Measurements from ENCODE around the gene PHIP. TPM values are rescaled to one million over a fixed set of nuclear protein-coding genes. Genes with fewer than 3 reads are reported as not detected.

PHIP gene
- total and polyA plus RNA-seq, 2 of the 8 experiments (the other 6 are each of a cell fraction or from before 2014, with no cell fraction given), result 7.3 to 56.2 TPM

DNA sequence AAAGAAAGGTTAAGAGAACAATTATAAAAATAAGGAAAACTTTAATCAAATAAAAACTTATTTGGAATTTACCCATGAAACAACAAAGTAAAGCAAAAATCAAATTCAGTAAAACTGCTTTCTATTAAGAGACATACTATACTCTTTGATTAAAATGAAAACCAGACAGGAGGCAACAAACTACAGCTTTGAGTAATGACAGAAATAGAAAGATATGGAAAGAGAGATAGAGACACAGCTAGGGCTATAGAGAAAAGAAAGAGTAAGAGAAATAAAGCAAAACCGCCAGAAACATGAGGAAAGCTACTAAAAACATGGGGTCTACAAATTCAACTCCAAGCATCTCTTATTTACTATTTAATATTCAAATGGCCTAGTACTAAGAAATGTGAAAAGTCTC lies 67.6 kb downstream of the PHIP start (continued):
- TF ChIP-seq, protein P1, sequence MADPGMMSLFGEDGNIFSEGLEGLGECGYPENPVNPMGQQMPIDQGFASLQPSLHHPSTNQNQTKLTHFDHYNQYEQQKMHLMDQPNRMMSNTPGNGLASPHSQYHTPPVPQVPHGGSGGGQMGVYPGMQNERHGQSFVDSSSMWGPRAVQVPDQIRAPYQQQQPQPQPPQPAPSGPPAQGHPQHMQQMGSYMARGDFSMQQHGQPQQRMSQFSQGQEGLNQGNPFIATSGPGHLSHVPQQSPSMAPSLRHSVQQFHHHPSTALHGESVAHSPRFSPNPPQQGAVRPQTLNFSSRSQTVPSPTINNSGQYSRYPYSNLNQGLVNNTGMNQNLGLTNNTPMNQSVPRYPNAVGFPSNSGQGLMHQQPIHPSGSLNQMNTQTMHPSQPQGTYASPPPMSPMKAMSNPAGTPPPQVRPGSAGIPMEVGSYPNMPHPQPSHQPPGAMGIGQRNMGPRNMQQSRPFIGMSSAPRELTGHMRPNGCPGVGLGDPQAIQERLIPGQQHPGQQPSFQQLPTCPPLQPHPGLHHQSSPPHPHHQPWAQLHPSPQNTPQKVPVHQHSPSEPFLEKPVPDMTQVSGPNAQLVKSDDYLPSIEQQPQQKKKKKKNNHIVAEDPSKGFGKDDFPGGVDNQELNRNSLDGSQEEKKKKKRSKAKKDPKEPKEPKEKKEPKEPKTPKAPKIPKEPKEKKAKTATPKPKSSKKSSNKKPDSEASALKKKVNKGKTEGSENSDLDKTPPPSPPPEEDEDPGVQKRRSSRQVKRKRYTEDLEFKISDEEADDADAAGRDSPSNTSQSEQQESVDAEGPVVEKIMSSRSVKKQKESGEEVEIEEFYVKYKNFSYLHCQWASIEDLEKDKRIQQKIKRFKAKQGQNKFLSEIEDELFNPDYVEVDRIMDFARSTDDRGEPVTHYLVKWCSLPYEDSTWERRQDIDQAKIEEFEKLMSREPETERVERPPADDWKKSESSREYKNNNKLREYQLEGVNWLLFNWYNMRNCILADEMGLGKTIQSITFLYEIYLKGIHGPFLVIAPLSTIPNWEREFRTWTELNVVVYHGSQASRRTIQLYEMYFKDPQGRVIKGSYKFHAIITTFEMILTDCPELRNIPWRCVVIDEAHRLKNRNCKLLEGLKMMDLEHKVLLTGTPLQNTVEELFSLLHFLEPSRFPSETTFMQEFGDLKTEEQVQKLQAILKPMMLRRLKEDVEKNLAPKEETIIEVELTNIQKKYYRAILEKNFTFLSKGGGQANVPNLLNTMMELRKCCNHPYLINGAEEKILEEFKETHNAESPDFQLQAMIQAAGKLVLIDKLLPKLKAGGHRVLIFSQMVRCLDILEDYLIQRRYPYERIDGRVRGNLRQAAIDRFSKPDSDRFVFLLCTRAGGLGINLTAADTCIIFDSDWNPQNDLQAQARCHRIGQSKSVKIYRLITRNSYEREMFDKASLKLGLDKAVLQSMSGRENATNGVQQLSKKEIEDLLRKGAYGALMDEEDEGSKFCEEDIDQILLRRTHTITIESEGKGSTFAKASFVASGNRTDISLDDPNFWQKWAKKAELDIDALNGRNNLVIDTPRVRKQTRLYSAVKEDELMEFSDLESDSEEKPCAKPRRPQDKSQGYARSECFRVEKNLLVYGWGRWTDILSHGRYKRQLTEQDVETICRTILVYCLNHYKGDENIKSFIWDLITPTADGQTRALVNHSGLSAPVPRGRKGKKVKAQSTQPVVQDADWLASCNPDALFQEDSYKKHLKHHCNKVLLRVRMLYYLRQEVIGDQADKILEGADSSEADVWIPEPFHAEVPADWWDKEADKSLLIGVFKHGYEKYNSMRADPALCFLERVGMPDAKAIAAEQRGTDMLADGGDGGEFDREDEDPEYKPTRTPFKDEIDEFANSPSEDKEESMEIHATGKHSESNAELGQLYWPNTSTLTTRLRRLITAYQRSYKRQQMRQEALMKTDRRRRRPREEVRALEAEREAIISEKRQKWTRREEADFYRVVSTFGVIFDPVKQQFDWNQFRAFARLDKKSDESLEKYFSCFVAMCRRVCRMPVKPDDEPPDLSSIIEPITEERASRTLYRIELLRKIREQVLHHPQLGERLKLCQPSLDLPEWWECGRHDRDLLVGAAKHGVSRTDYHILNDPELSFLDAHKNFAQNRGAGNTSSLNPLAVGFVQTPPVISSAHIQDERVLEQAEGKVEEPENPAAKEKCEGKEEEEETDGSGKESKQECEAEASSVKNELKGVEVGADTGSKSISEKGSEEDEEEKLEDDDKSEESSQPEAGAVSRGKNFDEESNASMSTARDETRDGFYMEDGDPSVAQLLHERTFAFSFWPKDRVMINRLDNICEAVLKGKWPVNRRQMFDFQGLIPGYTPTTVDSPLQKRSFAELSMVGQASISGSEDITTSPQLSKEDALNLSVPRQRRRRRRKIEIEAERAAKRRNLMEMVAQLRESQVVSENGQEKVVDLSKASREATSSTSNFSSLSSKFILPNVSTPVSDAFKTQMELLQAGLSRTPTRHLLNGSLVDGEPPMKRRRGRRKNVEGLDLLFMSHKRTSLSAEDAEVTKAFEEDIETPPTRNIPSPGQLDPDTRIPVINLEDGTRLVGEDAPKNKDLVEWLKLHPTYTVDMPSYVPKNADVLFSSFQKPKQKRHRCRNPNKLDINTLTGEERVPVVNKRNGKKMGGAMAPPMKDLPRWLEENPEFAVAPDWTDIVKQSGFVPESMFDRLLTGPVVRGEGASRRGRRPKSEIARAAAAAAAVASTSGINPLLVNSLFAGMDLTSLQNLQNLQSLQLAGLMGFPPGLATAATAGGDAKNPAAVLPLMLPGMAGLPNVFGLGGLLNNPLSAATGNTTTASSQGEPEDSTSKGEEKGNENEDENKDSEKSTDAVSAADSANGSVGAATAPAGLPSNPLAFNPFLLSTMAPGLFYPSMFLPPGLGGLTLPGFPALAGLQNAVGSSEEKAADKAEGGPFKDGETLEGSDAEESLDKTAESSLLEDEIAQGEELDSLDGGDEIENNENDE (IDR thresholded peaks at IDR 0.05; ENCODE audit: insufficient replicate concordance, low read length), result no peak
- TF ChIP-seq, protein P2, sequence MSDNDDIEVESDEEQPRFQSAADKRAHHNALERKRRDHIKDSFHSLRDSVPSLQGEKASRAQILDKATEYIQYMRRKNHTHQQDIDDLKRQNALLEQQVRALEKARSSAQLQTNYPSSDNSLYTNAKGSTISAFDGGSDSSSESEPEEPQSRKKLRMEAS (IDR thresholded peaks at IDR 0.05), result no peak
- TF ChIP-seq, protein P3, sequence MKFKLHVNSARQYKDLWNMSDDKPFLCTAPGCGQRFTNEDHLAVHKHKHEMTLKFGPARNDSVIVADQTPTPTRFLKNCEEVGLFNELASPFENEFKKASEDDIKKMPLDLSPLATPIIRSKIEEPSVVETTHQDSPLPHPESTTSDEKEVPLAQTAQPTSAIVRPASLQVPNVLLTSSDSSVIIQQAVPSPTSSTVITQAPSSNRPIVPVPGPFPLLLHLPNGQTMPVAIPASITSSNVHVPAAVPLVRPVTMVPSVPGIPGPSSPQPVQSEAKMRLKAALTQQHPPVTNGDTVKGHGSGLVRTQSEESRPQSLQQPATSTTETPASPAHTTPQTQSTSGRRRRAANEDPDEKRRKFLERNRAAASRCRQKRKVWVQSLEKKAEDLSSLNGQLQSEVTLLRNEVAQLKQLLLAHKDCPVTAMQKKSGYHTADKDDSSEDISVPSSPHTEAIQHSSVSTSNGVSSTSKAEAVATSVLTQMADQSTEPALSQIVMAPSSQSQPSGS (IDR thresholded peaks at IDR 0.05; ENCODE audit: low read length), result no peak
- TF ChIP-seq ASH2L (IDR thresholded peaks at IDR 0.05; ENCODE audit: low read length) (no peak), YY1 (IDR thresholded peaks at IDR 0.05; ENCODE audit: low read depth, low read length) (no peak), TAF1 (IDR thresholded peaks at IDR 0.05; ENCODE audit: low read depth, low read length) (no peak), JUN (IDR thresholded peaks at IDR 0.05; ENCODE audit: low read depth, low read length) (no peak), CREB1 (IDR thresholded peaks at IDR 0.05) (no peak)
- TF ChIP-seq, protein P4, sequence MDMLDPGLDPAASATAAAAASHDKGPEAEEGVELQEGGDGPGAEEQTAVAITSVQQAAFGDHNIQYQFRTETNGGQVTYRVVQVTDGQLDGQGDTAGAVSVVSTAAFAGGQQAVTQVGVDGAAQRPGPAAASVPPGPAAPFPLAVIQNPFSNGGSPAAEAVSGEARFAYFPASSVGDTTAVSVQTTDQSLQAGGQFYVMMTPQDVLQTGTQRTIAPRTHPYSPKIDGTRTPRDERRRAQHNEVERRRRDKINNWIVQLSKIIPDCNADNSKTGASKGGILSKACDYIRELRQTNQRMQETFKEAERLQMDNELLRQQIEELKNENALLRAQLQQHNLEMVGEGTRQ (IDR thresholded peaks at IDR 0.05; ENCODE audit: low read length), result no peak

Data from H1 (cell line).